Left lung (tissue), 10 donors: ENCODE results near the gene GPX4. TPM values are rescaled to one million over a fixed set of nuclear protein-coding genes. Genes with fewer than 3 reads are reported as not detected.
A peak's percentile ranks its signal among the peaks of the same experiment; 100 is the strongest.

Experiments
- ATAC-seq: fragments of 200-7000 bp; cut with Tn5 transposase; one replicate; pipeline ENCODE4 v1.9.1; 2020; ENCODE audit warnings: moderate library complexity
- DNase-seq, 4 donors: peaks; one replicate each; pipeline ENCODE4 v3.0.0-alpha.2; 2013 to 2020
- H3K27ac ChIP-seq, 2 donors: fragments of 200-600 bp; sonication (generic) in 1 of 2; one replicate each; pipeline versions ENCODE4 v1.5.0 to v1.8.0; 2020 to 2021
- H3K27me3 ChIP-seq, 2 donors: fragments of 200-600 bp; sonication (generic) in 1 of 2; one replicate each; pipeline versions ENCODE4 v1.5.0 to v1.8.0; 2020 to 2021
- H3K36me3 ChIP-seq, 2 donors: fragments of 200-600 bp; sonication (generic) in 1 of 2; one replicate each; pipeline versions ENCODE4 v1.5.0 to v1.8.0; 2020 to 2021
- H3K4me1 ChIP-seq, 2 donors: fragments of 200-600 bp; one replicate each; pipeline ENCODE4 v1.8.0; 2021
- H3K4me3 ChIP-seq, 2 donors: fragments of 200-600 bp; sonication (generic) in 1 of 2; one replicate each; pipeline versions ENCODE4 v1.5.0 to v1.8.0; 2020 to 2021; ENCODE audit warnings: mild to moderate bottlenecking in 1 of 2
- H3K9me3 ChIP-seq, 2 donors: fragments of 200-600 bp; sonication (generic) in 1 of 2; one replicate each; pipeline versions ENCODE4 v1.5.0 to v1.8.0; 2020 to 2021
- CTCF ChIP-seq, 2 donors: fragments of 200-600 bp; sonication (generic) in 1 of 2; IDR thresholded peaks; one replicate each; pipeline versions ENCODE4 v1.5.0 to v1.8.0; 2021; ENCODE audit warnings: antibody characterized with exemption in 2 of 2
- intact Hi-C, 2 donors: fragments of 100-400 bp; cut with DNase I; formaldehyde crosslinking; loops; one replicate each; pipeline versions ENCODE4 v1.11.2 to v1.14.2; 2022
- polyA plus RNA-seq, 6 donors: library from polyadenylated mRNA; unstranded; fragments of 120-200 nt; gene quantifications; one replicate each; pipeline ENCODE4 v1.2.1, GENCODE V29; 2013; ENCODE audit not compliant: insufficient read length in 6 of 6
- total RNA-seq, 2 donors: library from RNA; stranded (reverse); fragmentation: NEBNext Ultra II Directional; extraction: Animal tissue kit (Norgen Biotek cat#: 25700); gene quantifications; one replicate each; pipeline ENCODE4 v1.2.1, GENCODE V29; 2021
- donor health status: DM: no; HTN: yes; CAD: no.
- donor health status: DM: no; HTN: no; CAD: no.

GPX4 gene
- total and polyA plus RNA-seq, 8 donors = 146 to 365 (median 213) TPM

GRCh38 chr19:1116726-1117581 lies 13.2 kb downstream of the GPX4 start:
- H3K27me3 ChIP-seq = no peaks in the 10 kb centered on the region
- TF ChIP-seq CTCF (IDR thresholded peaks at IDR 0.05) = no peak
- H3K27ac ChIP-seq = no peak overlapping the region
- H3K36me3 ChIP-seq = peaks cover 0 to 100% of the 10 kb centered on the region in 2 donors
- intact Hi-C loops = no loop called here
- H3K4me1 ChIP-seq = peaks cover 7 to 28% of the 10 kb centered on the region in 2 donors
- H3K9me3 ChIP-seq = no peaks in the 10 kb centered on the region
- H3K4me3 ChIP-seq = no peak overlapping the region
- DNase-seq = peak in 1 of 4 donors; percentile 75
- ATAC-seq = no peak

GRCh38 chr19:1117654-1118053 lies 13.9 kb downstream of the GPX4 start:
- Histone ChIP-seq H3K27ac (no peak overlapping the region), H3K27me3 (no peaks in the 10 kb centered on the region), H3K36me3 (peaks cover 0 to 100% of the 10 kb centered on the region in 2 donors), H3K4me3 (no peak overlapping the region), H3K9me3 (no peaks in the 10 kb centered on the region), H3K4me1 (peaks cover 7 to 22% of the 10 kb centered on the region in 2 donors)
- TF ChIP-seq CTCF (IDR thresholded peaks at IDR 0.05) = no peak
- intact Hi-C loops = no loop called here
- DNase-seq = no peak
- no peak for ATAC-seq

- H3K36me3 ChIP-seq = peaks cover 0 to 100% of the 10 kb centered on the region in 2 donors
- no peaks in the 10 kb centered on the region for H3K9me3 ChIP-seq
- H3K27me3 ChIP-seq = no peaks in the 10 kb centered on the region
- H3K4me1 ChIP-seq = peaks cover under 1 to 23% of the 10 kb centered on the region in 2 donors
- H3K4me3 ChIP-seq = no peak overlapping the region
- TF ChIP-seq CTCF (IDR thresholded peaks at IDR 0.05) = no peak
- H3K27ac ChIP-seq = no peak overlapping the region
- DNase-seq (no peak), ATAC-seq (no peak)
- intact Hi-C loops = no loop called here
Measured at GRCh38 chr19:1118999-1119398, 15.2 kb downstream of the GPX4 start.

- intact Hi-C loops = no loop called here
- Histone ChIP-seq H3K4me1 (peaks cover 0 to 23% of the 10 kb centered on the region in 2 donors), H3K27ac (no peak overlapping the region), H3K36me3 (peaks cover 0 to 100% of the 10 kb centered on the region in 2 donors), H3K9me3 (no peaks in the 10 kb centered on the region), H3K4me3 (no peak overlapping the region), H3K27me3 (no peaks in the 10 kb centered on the region)
- ATAC-seq (no peak), DNase-seq (no peak)
- no peak for TF ChIP-seq CTCF (IDR thresholded peaks at IDR 0.05)
Measured at GRCh38 chr19:1119475-1120217, 15.9 kb downstream of the GPX4 start.

GRCh38 chr19:1121395-1121794 lies 17.6 kb downstream of the GPX4 start:
- no peak overlapping the region for H3K4me3 ChIP-seq
- peaks cover 0 to 39% of the 10 kb centered on the region in 2 donors for H3K4me1 ChIP-seq
- H3K9me3 ChIP-seq = no peaks in the 10 kb centered on the region
- ATAC-seq (no peak), DNase-seq (no peak)
- no peak overlapping the region for H3K27ac ChIP-seq
- intact Hi-C loops = no loop called here
- TF ChIP-seq CTCF (IDR thresholded peaks at IDR 0.05) = no peak
- peaks cover 0 to 100% of the 10 kb centered on the region in 2 donors for H3K36me3 ChIP-seq
- H3K27me3 ChIP-seq = no peaks in the 10 kb centered on the region
